ENCODE measurements around the gene TUBGCP3. TPM values are rescaled to one million over a fixed set of nuclear protein-coding genes. Genes with fewer than 3 reads are reported as not detected.
"Not testable (repeated sequence)": the region's sequence is repeated elsewhere in the genome, so short reads cannot be mapped to it uniquely, and the experiment has no call there.

Gene TUBGCP3
- total RNA-seq, 2 experiments from 2014 or later, result 56.9 to 57.4 TPM

GRCh38 chr13:112567161-112567862 is 20.6 kb downstream of the TUBGCP3 start:
- DNase-seq, result no peak
- ChIA-PET POLR2A (no interaction called here), CTCF (interaction anchor here (1.0 kb wide), 1 partner anchor 24 kb away, joined by 3 read pairs; no protein-coding TSS in a partner anchor)
- Mint-ChIP-seq H3K4me3 (no peak overlapping the region), H3K27ac (no peak overlapping the region), H3K9me3 (no peaks in the 10 kb centered on the region), H3K27me3 (no peaks in the 10 kb centered on the region), H3K4me1 (peaks cover 3% of the 10 kb centered on the region), H3K36me3 (ENCODE audit: low read depth) (peaks cover 43% of the 10 kb centered on the region)

- CTCF ChIA-PET, result no interaction called here
Observed at GRCh38 chr13:112562786-112563383, 25.1 kb downstream of the TUBGCP3 start.

GRCh38 chr13:112562254-112562653 is 25.7 kb downstream of the TUBGCP3 start:
- H3K27ac Mint-ChIP-seq, result no peak overlapping the region
- CTCF ChIA-PET, result no interaction called here

More at GRCh38 chr13:112562786-112563383, 25.1 kb downstream of the TUBGCP3 start:
- Mint-ChIP-seq H3K4me1 (peaks cover 3% of the 10 kb centered on the region), H3K4me3 (no peak overlapping the region), H3K27me3 (no peaks in the 10 kb centered on the region), H3K36me3 (ENCODE audit: low read depth) (peaks cover 55% of the 10 kb centered on the region), H3K27ac (no peak overlapping the region), H3K9me3 (no peaks in the 10 kb centered on the region)
- DNase-seq, result no peak
- POLR2A ChIA-PET, result no interaction called here

GRCh38 chr13:112561478-112561877 is 26.5 kb downstream of the TUBGCP3 start:
- CTCF ChIA-PET, result no interaction called here
- POLR2A ChIA-PET, result interaction anchor here (2.0 kb wide), 1 partner anchor 27 kb away, joined by 6 read pairs; the partner anchor contains the start of gene TUBGCP3
- no peaks in the 10 kb centered on the region for H3K27me3 Mint-ChIP-seq
- no peak overlapping the region for H3K4me3 Mint-ChIP-seq
- H3K36me3 Mint-ChIP-seq (ENCODE audit: low read depth), result peaks cover 54% of the 10 kb centered on the region
- H3K4me1 Mint-ChIP-seq, result peaks cover 3% of the 10 kb centered on the region
- H3K27ac Mint-ChIP-seq, result no peak overlapping the region
- no peaks in the 10 kb centered on the region for H3K9me3 Mint-ChIP-seq
- DNase-seq, result no peak

More at GRCh38 chr13:112562254-112562653, 25.7 kb downstream of the TUBGCP3 start:
- peaks cover 3% of the 10 kb centered on the region for H3K4me1 Mint-ChIP-seq
- H3K36me3 Mint-ChIP-seq (ENCODE audit: low read depth), result peaks cover 56% of the 10 kb centered on the region
- H3K4me3 Mint-ChIP-seq, result no peak overlapping the region
- no peak for DNase-seq
- POLR2A ChIA-PET, result no interaction called here
- H3K27me3 Mint-ChIP-seq, result no peaks in the 10 kb centered on the region
- H3K9me3 Mint-ChIP-seq, result no peaks in the 10 kb centered on the region

- peaks cover 72% of the 10 kb centered on the region for H3K36me3 Mint-ChIP-seq (ENCODE audit: low read depth)
- POLR2A ChIA-PET, result no interaction called here
- no peak overlapping the region for H3K4me3 Mint-ChIP-seq
- DNase-seq, result no peak
- peaks cover 3% of the 10 kb centered on the region for H3K4me1 Mint-ChIP-seq
- H3K9me3 Mint-ChIP-seq, result no peaks in the 10 kb centered on the region
- H3K27me3 Mint-ChIP-seq, result no peaks in the 10 kb centered on the region
- no peak overlapping the region for H3K27ac Mint-ChIP-seq
- CTCF ChIA-PET, result no interaction called here
Observed at GRCh38 chr13:112558696-112559418, 29.1 kb downstream of the TUBGCP3 start.

- Mint-ChIP-seq H3K4me3 (no peak overlapping the region), H3K36me3 (ENCODE audit: low read depth) (peaks cover 79% of the 10 kb centered on the region), H3K4me1 (peaks cover 3% of the 10 kb centered on the region), H3K27ac (no peak overlapping the region), H3K27me3 (no peaks in the 10 kb centered on the region), H3K9me3 (no peaks in the 10 kb centered on the region)
- POLR2A ChIA-PET, result no interaction called here
- DNase-seq, result no peak
- CTCF ChIA-PET, result no interaction called here
Observed at GRCh38 chr13:112556600-112556999, 31.4 kb downstream of the TUBGCP3 start.

GRCh38 chr13:112554214-112554850 is 33.6 kb downstream of the TUBGCP3 start:
- H3K27me3 Mint-ChIP-seq, result no peaks in the 10 kb centered on the region
- H3K4me3 Mint-ChIP-seq, result no peak overlapping the region
- no peaks in the 10 kb centered on the region for H3K4me1 Mint-ChIP-seq
- ChIA-PET CTCF (no interaction called here), POLR2A (interaction anchor here (1.2 kb wide), 1 partner anchor 11 kb away, joined by 3 read pairs; no protein-coding TSS in a partner anchor)
- H3K36me3 Mint-ChIP-seq (ENCODE audit: low read depth), result peaks cover 80% of the 10 kb centered on the region
- no peak for DNase-seq
- no peak overlapping the region for H3K27ac Mint-ChIP-seq
- H3K9me3 Mint-ChIP-seq, result no peaks in the 10 kb centered on the region

GRCh38 chr13:112548975-112549374 is 39.0 kb downstream of the TUBGCP3 start:
- POLR2A ChIA-PET, H3K9me3 Mint-ChIP-seq, H3K27me3 Mint-ChIP-seq, H3K4me3 Mint-ChIP-seq, CTCF ChIA-PET, H3K4me1 Mint-ChIP-seq, H3K27ac Mint-ChIP-seq, DNase-seq: not testable (repeated sequence)
- peaks cover 81% of the 10 kb centered on the region for H3K36me3 Mint-ChIP-seq (ENCODE audit: low read depth)

GRCh38 chr13:112545856-112546255 is 42.1 kb downstream of the TUBGCP3 start:
- POLR2A ChIA-PET, result no interaction called here
- Mint-ChIP-seq H3K27me3 (no peaks in the 10 kb centered on the region), H3K36me3 (ENCODE audit: low read depth) (peaks cover 54% of the 10 kb centered on the region), H3K9me3 (no peaks in the 10 kb centered on the region), H3K27ac (no peak overlapping the region), H3K4me3 (no peak overlapping the region), H3K4me1 (no peaks in the 10 kb centered on the region)
- DNase-seq, result no peak
- CTCF ChIA-PET, result no interaction called here

GRCh38 chr13:112532837-112533745 is 54.9 kb downstream of the TUBGCP3 start:
- DNase-seq, result peak; percentile 42
- no peak overlapping the region for H3K4me3 Mint-ChIP-seq
- ChIA-PET CTCF (interaction anchor here (0.9 to 1.2 kb wide), 2 partner anchors 73 kb away, joined by 3 read pairs; no protein-coding TSS in a partner anchor), POLR2A (interaction anchor here (1.0 to 1.6 kb wide), 2 partner anchors 12 to 22 kb away, joined by 3 to 4 read pairs; no protein-coding TSS in a partner anchor)
- no peaks in the 10 kb centered on the region for H3K27me3 Mint-ChIP-seq
- no peaks in the 10 kb centered on the region for H3K9me3 Mint-ChIP-seq
- H3K36me3 Mint-ChIP-seq (ENCODE audit: low read depth), result peaks cover 9% of the 10 kb centered on the region
- no peak overlapping the region for H3K27ac Mint-ChIP-seq
- H3K4me1 Mint-ChIP-seq, result peaks cover 12% of the 10 kb centered on the region

- Mint-ChIP-seq H3K9me3 (no peaks in the 10 kb centered on the region), H3K4me1 (peaks cover 12% of the 10 kb centered on the region), H3K4me3 (no peak overlapping the region), H3K27ac (no peak overlapping the region), H3K27me3 (no peaks in the 10 kb centered on the region), H3K36me3 (ENCODE audit: low read depth) (peaks cover 9% of the 10 kb centered on the region)
- ChIA-PET CTCF (interaction anchor here (1.2 kb wide), 1 partner anchor 74 kb away, joined by 3 read pairs; no protein-coding TSS in a partner anchor), POLR2A (no interaction called here)
- DNase-seq, result no peak
Observed at GRCh38 chr13:112531263-112531794, 56.6 kb downstream of the TUBGCP3 start.

GRCh38 chr13:112530861-112531260 is 57.1 kb downstream of the TUBGCP3 start:
- no peak for DNase-seq
- CTCF ChIA-PET, result no interaction called here
- peaks cover 9% of the 10 kb centered on the region for H3K36me3 Mint-ChIP-seq (ENCODE audit: low read depth)
- no peaks in the 10 kb centered on the region for H3K27me3 Mint-ChIP-seq
- POLR2A ChIA-PET, result no interaction called here
- no peak overlapping the region for H3K27ac Mint-ChIP-seq
- H3K4me3 Mint-ChIP-seq, result no peak overlapping the region
- no peaks in the 10 kb centered on the region for H3K9me3 Mint-ChIP-seq
- H3K4me1 Mint-ChIP-seq, result peaks cover 12% of the 10 kb centered on the region

All from activated CD4-positive, alpha-beta memory T cell treated with anti-CD3 and anti-CD28 coated beads, Interleukin-2, amount 10 ng/mL, durations not matched to agents 7 days and 5 days (primary cell).